Measurements from ENCODE around the gene GRHPR.

GRHPR gene

DNA sequence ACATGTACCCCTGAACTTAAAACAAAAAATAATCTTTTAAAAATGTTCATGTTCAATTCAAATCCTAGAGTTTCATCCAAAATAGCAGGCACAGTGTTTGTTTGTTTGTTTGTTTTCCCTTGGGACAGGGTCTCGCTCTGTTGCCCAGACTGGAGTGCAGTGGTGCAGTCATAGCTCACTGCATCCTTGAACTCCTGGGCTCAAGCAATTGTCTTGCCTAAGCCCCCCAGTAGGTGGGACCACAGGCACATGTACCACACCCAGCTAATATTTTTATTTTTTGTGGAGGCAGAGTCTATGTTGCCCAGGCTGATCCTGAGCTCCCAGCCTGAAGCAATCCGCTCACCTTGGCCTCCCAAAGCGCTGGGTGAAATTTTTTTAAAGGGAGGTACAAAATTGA, 58.3 kb downstream of the GRHPR start:
- peak; percentile 56 for DNase-seq (ENCODE audit: low spot score)

GRCh38 chr9:37485389-37486255, 63.1 kb downstream of the GRHPR start, which contains the start of gene POLR1E:
Gene POLR1E (plus strand): TSS chr9:37485948. CDS start chr9:37486048, 100 bp downstream.
- DNase-seq (ENCODE audit: low spot score), result peak; percentile 98

GRCh38 chr9:37486256-37486615, 63.7 kb downstream of the GRHPR start:
- DNase-seq (ENCODE audit: low spot score), result no peak

Measured in NAMALWA (cell line).